Activated CD8-positive, alpha-beta memory T cell treated with anti-CD3 and anti-CD28 coated beads, Interleukin-2, amount 50 U/mL, for 24 hours (primary cell): ENCODE data around the gene CDH12.
"Not testable (repeated sequence)": the region's sequence is repeated elsewhere in the genome, so short reads cannot be mapped to it uniquely, and the experiment has no call there.

Experiments
- DNase-seq: peaks from one replicate; pipeline ENCODE4 v3.0.0-alpha.2; 2020; ENCODE audit errors: extremely low read depth

The CDH12 gene

DNA sequence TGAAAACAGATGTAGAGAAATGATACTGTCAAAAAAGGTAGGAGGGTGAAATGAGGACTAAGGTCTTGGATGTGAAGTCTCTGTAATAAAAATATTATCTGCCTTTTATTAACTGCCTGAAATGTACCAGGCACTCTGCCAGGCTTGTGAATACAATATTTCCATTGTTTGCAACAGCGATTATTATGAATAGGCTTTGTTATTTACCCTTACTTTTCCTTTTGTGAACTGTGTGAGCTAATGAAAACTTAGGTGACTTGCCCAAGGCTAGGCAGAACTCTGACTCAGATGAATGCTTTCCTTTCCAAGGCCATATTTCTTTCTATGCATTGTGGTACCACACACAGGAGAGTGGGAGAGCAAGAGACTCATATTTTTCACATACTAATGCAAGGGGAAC lies 204.1 kb downstream of the CDH12 start:
- DNase-seq = no peak

- no peak for DNase-seq
Observed at GRCh38 chr5:22644859-22645258, 208.3 kb downstream of the CDH12 start.

- DNase-seq = no peak
Observed at GRCh38 chr5:22643356-22643755, 209.8 kb downstream of the CDH12 start.

DNA sequence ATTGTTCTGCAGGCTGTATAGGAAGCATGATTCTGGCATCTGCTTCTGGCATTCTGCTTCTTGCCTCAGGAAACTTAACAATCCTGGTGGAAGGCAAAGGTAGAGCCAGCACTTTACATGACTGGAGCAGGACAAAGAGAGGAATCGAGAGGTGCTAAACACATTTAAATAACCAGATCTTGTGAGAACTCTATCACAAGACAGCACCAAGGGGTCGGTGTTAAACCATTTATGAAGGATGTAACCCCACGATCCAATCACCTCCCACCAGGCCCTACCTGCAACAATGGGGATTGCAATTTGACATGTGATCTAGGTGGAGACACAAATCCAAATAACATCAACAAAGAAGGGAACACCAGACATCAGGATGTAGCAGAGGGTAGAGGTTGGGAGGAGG lies 221.5 kb downstream of the CDH12 start:
- DNase-seq = no peak

DNA sequence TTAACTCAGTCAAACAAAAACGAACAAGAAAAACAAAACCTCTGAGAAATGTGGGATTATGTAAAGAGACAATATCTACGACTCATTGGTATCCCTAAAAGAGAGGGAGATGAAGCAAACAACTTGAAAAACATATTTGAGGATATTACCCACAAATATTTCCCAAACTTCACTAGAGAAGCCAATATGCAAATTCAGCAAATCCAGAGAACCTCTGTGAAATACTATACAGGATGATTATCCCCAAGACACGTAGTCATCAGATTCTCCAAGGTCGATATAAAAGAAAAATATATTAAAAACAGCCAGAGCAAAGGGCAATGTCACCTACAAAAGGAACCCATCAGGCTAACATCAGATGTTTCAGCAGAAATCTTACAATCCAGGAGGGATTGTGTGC lies 226.1 kb downstream of the CDH12 start:
- DNase-seq = no peak

DNA sequence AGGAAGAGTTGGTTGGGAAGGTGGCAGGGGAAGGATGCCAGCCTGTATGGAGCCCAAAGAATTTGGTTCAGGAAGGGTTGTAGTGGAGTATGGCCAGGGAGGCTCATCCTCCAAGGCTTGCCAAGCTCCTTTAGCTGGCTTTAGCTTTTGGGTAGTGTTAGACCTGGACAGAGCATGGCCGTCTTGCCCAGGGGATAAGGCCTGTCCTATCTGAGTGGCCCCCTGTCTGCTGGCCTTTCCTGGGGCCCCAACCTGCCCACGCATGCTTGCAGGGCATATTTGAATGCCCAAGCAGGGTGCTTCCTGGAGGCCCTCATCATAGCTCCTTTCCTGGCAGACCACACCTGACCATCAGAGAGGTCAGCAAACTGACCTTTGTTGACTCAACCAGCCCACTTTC lies 227.7 kb downstream of the CDH12 start:
- DNase-seq = no peak

DNA sequence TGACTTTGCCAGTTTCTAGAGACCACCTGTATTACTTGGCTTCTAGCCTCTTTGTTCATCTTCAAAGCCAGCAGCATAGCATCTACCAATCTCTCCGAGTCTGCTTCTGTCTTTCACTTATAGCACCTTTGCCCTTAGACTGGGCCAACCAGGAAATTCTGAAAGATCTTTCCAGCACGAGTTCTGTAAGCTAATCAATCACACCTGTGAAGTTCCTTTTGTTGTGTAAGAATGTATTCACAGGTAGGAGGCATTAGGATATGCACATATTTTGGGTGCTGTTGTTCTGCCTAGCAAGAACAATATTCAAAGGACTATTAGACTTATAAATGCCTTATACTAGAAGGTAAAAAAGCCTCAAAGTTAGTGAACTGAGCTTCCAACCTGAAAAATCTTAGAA lies 232.1 kb downstream of the CDH12 start:
- DNase-seq = no peak

DNA sequence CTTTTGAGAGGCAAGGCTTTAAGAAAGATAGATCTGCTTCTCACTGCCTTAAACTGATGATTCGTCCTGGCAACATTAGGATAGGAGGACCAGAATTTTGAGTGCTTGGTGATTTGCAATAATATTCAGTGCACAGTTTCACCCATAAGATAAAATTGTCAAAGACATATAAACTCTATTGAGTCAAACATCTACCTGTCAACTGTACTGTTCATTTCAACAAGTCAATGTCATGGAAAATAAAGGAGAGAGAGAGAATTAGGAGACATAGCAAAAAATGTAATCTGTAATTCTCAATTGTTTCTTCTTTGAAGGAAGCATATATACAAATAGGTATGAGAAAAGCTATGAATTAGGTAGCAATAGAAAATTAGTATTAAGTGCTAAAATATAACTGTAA lies 237.2 kb downstream of the CDH12 start:
- DNase-seq = no peak

- no peak for DNase-seq
Observed at GRCh38 chr5:22614486-22615094, 238.6 kb downstream of the CDH12 start.

GRCh38 chr5:22612928-22613327 lies 240.2 kb downstream of the CDH12 start:
- no peak for DNase-seq

GRCh38 chr5:22611327-22611726 lies 241.8 kb downstream of the CDH12 start:
- no peak for DNase-seq

DNA sequence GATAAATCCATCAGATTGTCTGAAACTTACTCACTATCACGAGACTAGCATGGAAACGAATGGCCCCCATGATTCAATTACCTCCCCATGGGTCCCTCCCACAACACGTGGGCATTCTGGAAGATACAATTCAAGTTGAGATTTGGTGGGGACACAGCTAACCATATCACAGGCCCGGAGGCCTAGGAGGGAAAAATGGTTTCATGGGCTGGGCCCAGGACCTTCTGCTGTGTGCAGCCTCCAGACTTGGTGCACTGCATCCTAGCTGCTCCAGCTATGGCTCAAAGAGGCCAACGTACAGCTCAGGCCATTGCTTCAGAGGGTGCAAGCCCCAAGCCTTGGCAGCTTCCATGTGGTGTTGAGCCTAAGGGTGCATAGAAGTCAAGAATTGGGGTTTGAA lies 245.6 kb downstream of the CDH12 start:
- not testable (repeated sequence) for DNase-seq

DNA sequence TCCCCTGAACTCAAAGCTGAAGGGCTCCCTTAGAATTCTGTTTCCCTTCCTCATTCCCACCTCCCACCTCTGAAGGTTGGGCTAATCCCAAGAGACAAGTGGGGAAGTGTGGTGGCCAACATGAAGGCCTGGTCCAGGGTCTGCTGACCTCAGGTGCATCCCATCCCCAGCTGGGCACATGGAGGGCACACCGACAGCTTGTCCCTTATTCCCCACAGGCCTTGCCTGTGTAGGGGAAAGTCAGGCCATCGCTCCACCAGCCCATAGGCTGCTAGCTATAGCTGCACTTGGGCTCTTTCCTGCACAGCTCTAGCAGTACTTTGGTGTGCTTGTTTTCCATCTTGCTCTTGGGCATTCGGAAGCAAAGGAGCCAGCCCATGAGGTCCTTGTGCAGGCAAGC lies 247.7 kb downstream of the CDH12 start:
- DNase-seq = no peak

GRCh38 chr5:22604711-22605110 lies 248.4 kb downstream of the CDH12 start:
- no peak for DNase-seq

GRCh38 chr5:22598796-22599195 lies 254.3 kb downstream of the CDH12 start:
- no peak for DNase-seq

DNA sequence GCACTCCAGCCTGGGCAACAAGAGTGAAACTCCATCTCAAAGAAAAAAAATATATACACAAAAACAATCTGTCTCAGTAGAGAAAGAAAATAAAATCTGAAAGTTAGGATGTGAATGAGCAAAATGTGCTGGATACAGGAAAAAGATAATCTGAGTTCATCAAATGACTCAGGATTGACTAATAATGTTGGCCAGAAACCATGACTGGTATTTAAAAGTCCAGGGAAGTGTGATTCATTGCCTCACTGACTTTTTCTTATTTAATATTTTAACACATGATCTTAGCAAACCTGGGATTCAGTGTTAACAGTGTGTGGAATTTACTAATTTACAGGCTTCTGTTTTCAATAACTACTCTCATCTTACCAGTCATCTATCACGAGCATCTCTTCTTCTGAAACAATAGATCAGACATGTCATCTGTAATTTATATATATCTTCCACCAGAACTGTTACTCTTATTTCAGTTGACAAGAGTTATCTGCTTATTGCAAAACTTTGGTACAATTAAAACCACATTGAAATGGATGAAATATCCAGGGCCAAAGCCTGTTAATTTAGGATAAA lies 256.7 kb downstream of the CDH12 start:
- no peak for DNase-seq

DNA sequence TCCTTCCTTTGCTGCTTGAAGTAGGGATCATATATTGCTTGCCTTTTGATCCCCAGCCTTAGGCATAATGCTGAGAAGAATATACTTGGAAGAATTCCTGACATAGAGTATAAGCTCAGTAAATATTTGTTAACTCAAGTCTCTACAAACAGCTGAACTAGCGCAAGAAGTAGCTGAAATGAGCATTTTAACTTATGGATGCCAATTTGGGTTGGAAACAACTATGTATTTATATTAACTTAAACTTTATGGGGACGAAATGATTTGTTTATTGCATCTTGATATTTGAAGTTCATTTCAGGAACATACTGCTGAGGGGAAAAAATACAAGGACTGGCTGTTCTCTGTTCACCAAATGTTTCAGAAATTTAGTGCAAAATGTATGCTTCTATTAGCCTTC lies 258.7 kb downstream of the CDH12 start:
- DNase-seq = no peak

DNA sequence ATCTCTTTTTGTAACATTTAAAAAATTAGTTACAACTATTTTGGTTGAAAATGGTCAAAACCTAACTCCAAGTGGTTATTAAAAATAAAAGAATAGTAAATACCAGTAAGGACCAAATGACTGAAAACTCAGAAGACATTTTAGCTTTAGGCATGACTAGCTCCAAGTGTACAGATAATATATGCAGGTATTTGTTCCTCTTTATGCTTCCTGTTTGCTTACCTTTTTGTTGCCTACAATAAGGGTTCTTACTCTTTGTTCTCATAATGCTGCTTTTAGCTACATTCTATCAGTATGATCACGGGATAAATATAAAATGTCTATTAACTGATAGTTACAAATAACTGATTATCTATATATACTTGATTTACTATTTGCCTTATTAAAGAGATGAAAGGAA lies 259.6 kb downstream of the CDH12 start:
- DNase-seq = no peak

DNA sequence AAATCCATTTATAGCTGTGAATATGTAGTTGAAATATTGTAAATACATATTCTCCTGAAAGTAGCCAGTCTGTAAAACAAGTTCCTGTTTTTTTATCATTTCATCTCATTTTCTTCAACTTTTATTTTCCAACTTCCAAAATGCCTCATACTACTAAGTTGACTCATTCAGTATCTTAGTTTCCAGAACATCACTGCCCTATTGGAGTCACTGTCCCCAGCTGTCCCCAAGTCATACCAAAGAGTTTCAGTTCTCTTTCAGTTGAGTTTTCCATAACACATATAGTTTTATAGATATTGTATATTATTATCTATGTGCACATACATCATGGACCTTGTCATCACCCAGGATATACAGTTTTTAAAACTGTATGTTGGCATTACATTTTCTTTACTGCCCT lies 261.7 kb downstream of the CDH12 start:
- DNase-seq = no peak

DNA sequence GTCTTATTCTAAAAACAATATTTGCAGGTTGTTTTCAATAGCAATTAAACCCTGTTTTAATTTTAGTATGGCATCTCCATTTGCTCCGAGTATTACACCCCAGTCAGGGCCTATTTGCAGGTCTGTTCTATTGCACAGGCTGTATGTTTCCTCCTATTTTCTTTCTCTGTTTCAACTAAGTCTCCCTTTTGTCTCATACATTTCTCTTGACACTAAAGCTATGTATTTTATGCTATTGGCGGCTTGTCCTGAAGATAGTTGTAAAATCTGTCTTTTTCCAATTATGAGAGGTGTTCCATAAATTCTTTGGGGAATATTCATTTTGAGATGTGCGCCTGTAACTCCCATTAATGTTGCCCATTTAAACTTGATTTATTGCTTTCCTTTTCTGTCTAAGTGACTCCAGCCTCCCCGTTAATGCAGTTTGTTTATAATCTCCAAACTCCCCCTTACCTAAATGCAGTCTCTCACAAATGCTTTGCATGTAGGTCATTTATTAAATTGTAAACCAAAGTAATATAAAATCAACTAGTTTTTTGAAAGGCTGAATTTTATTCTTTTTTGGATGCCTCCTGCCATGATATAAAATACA lies 262.4 kb downstream of the CDH12 start:
- DNase-seq = no peak

- no peak for DNase-seq
Observed at GRCh38 chr5:22577711-22578110, 275.4 kb downstream of the CDH12 start.

GRCh38 chr5:22577006-22577405 lies 276.1 kb downstream of the CDH12 start:
- DNase-seq = no peak

DNA sequence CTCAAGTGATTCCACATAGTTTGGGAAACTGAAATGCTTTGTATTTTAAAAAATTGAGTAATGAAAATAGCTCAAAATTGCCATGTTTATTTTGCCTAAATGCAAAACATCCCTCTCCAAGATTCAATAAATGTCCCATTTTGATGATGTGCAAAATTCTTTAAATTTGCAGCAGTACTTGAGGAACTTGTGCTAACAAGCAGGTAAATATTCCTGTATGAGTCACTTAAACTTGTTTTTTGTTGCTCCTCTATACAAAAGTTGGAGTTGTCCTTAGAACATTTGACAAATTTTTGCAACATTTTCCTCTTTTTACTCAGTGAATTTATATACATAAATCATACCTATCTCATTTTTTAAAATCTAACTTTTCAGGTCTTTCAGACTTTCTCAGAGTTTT lies 280.2 kb downstream of the CDH12 start:
- DNase-seq = no peak

- no peak for DNase-seq
Observed at GRCh38 chr5:22567983-22568382, 285.2 kb downstream of the CDH12 start.
